A549 (cell line): ENCODE data around the gene PGF. TPM values are rescaled to one million over a fixed set of nuclear protein-coding genes. Genes with fewer than 3 reads are reported as not detected.

Source experiments
- ATAC-seq, 2 experiments: fragments of 200-7000 bp in 1 of 2; fragments of >200 bp in 1 of 2; cut with Nextera tagmentation in 1 of 2; cut with Tn5 transposase in 1 of 2; 3 replicates each; pipeline versions ENCODE4 v1.8.0 to v1.9.1; 2018 to 2020; ENCODE audit warnings: mild to moderate bottlenecking in 1 of 2, moderate library complexity in 1 of 2
- CTCF ChIA-PET: fragments of 300-600 bp; sonication (Branson Sonifier 250); formaldehyde crosslinking; extraction: SDS; loops from one replicate; lab custom pipeline; 2021; ENCODE audit warnings: antibody characterized with exemption, inconsistent platforms; lab: Yijun Ruan, JAX
- POLR2A ChIA-PET: fragments of 350-600 bp; formaldehyde crosslinking; extraction: SDS; loops from one replicate; lab custom pipeline; 2021; ENCODE audit warnings: antibody characterized with exemption, inconsistent platforms; lab: Yijun Ruan, JAX
- DNase-seq, 2 experiments: peaks; one replicate each; pipeline versions ENCODE4 v3.0.0 to v3.0.0-alpha.2; 2011 to 2016; ENCODE audit warnings: low read depth in 1 of 2, low spot score in 1 of 2
- FAIRE-seq: peaks from 2 replicates; lab custom pipeline; 2011; peaks lifted over from hg19 to GRCh38; lab: Jason Lieb, UNC
- H3K27ac ChIP-seq, 2 experiments: fragments of >200 bp; sonication (Bioruptor Twin); formaldehyde crosslinking; 3 replicates each; pipeline ENCODE4 v1.5.1; 2016 to 2017
- H3K4me1 ChIP-seq: fragments of >200 bp; sonication (Bioruptor Twin); formaldehyde crosslinking; 3 replicates; pipeline ENCODE4 v1.6.1; 2016
- H3K4me2 ChIP-seq: fragments of >200 bp; sonication (Bioruptor Twin); formaldehyde crosslinking; 3 replicates; pipeline ENCODE4 v1.6.1; 2016
- H3K4me3 ChIP-seq: fragments of >200 bp; sonication (Bioruptor Twin); formaldehyde crosslinking; 3 replicates; pipeline ENCODE4 v1.5.1; 2016
- H3K9me3 ChIP-seq: fragments of >200 bp; sonication (Bioruptor Twin); formaldehyde crosslinking; 3 replicates; pipeline ENCODE4 v1.6.1; 2016
- BCL3 ChIP-seq: fragments of >200 bp; sonication (Bioruptor Twin); formaldehyde crosslinking; IDR thresholded peaks from 3 replicates; pipeline ENCODE4 v1.6.1; 2016
- BHLHE40 ChIP-seq: IDR thresholded peaks from 2 replicates; pipeline ENCODE4 v1.6.1; 2012; ENCODE audit warnings: low read depth, low read length, inconsistent platforms
- CBX2 ChIP-seq: fragments of 200-600 bp; sonication (generic); IDR thresholded peaks from 2 replicates; pipeline ENCODE4 v1.6.1; 2016; ENCODE audit warnings: low read depth, mild to moderate bottlenecking, borderline replicate concordance
- CBX8 ChIP-seq: fragments of 200-600 bp; sonication (generic); IDR thresholded peaks from 2 replicates; pipeline ENCODE4 v1.6.1; 2016
- CTCF ChIP-seq: fragments of >200 bp; sonication (Bioruptor Twin); formaldehyde crosslinking; IDR thresholded peaks from 3 replicates; pipeline ENCODE4 v1.5.1; 2016
- E2F6 ChIP-seq: IDR thresholded peaks from 2 replicates; pipeline ENCODE4 v1.6.1; 2012; ENCODE audit warnings: low read depth, borderline replicate concordance
- EHMT2 ChIP-seq: fragments of 200-600 bp; sonication (generic); IDR thresholded peaks from 2 replicates; pipeline ENCODE4 v1.6.1; 2016; ENCODE audit warnings: antibody characterized with exemption, low read depth, mild to moderate bottlenecking, moderate library complexity
- ELK1 ChIP-seq: fragments of 150-350 bp; IDR thresholded peaks from 2 replicates; pipeline ENCODE4 v1.6.1; 2014; ENCODE audit warnings: low read depth, mild to moderate bottlenecking, low read length
- FOSL2 ChIP-seq, 2 experiments: fragments of 450-650 bp in 1 of 2; fragments of >200 bp in 1 of 2; sonication (Bioruptor Twin) in 1 of 2; formaldehyde crosslinking; IDR thresholded peaks; 2 replicates each; pipeline versions ENCODE4 v1.5.0 to v1.6.1; 2016 to 2020; ENCODE audit warnings: mild to moderate bottlenecking in 1 of 2, moderate library complexity in 1 of 2
- HMGXB4 ChIP-seq: fragments of 250-450 bp; sonication (Bioruptor Pico); IDR thresholded peaks from 2 replicates; pipeline ENCODE4 v1.5.0; 2021; ENCODE audit warnings: mild to moderate bottlenecking, moderate library complexity, borderline replicate concordance
- KDM1A ChIP-seq: fragments of 200-600 bp; sonication (generic); IDR thresholded peaks from 2 replicates; pipeline ENCODE4 v1.6.1; 2016; ENCODE audit warnings: low read depth, mild to moderate bottlenecking
- KDM5A ChIP-seq: fragments of 200-600 bp; sonication (generic); IDR thresholded peaks from 2 replicates; pipeline ENCODE4 v1.6.1; 2016; ENCODE audit warnings: antibody characterized with exemption, mild to moderate bottlenecking
- NPAS2 ChIP-seq: fragments of 250-450 bp; sonication (Bioruptor Pico); IDR thresholded peaks from 2 replicates; pipeline ENCODE4 v1.8.0; 2022; ENCODE audit warnings: mild to moderate bottlenecking, moderate library complexity, borderline replicate concordance
- PHF8 ChIP-seq: fragments of 200-600 bp; sonication (generic); IDR thresholded peaks from 2 replicates; pipeline ENCODE4 v1.6.1; 2016; ENCODE audit warnings: low read depth, mild to moderate bottlenecking, antibody characterized with exemption, moderate library complexity, borderline replicate concordance
- RFX5 ChIP-seq: fragments of 450-650 bp; IDR thresholded peaks from 2 replicates; pipeline ENCODE4 v1.7.1; 2014; ENCODE audit warnings: antibody characterized with exemption, mild to moderate bottlenecking, moderate library complexity
- SMC3 ChIP-seq: fragments of >200 bp; sonication (Bioruptor Twin); formaldehyde crosslinking; IDR thresholded peaks from 3 replicates; pipeline ENCODE4 v1.6.1; 2018; ENCODE audit warnings: inconsistent platforms
- SREBF2 ChIP-seq: fragments of 450-650 bp; IDR thresholded peaks from 2 replicates; pipeline ENCODE4 v1.6.1; 2014; ENCODE audit warnings: mild to moderate bottlenecking, moderate library complexity
- TP53 ChIP-seq: fragments of 250-450 bp; sonication (Bioruptor Pico); IDR thresholded peaks from 2 replicates; pipeline ENCODE4 v1.5.0; 2021; ENCODE audit warnings: mild to moderate bottlenecking, moderate library complexity
- USF2 ChIP-seq: fragments of 450-650 bp; IDR thresholded peaks from 2 replicates; pipeline ENCODE4 v1.6.1; 2014; ENCODE audit warnings: antibody characterized with exemption
- WGBS: methylation state at CpG from one replicate; pipeline ENCODE4 v1.1.6; 2017; ENCODE audit errors: missing lambda C conversion rate; 5-methylcytosine and 5-hydroxymethylcytosine counted together
- polyA plus RNA-seq, 4 experiments: library from polyadenylated mRNA; depleted of rRNA in 3 of 4; stranded (reverse); fragments of >200 nt; fragmentation: RNase III in 1 of 4; extraction: RNeasy Plus Mini Kit Qiagen cat#74134 plus additional on column Dnase treatment in 1 of 4; gene quantifications; 2 replicates in 3 of 4; 3 replicates in 1 of 4; pipeline ENCODE4 v1.2.3, GENCODE V29; 2011 to 2017

Gene PGF
- polyA plus RNA-seq, 2 of the 4 experiments (the other 2 are of a cell fraction), result 0.63 to 1.1 TPM

GRCh38 chr14:74919421-74920165, 35.8 kb downstream of the PGF start:
- 80% methylated on average over 22 of the region's 22 CpGs for WGBS
- Histone ChIP-seq H3K4me3 (no peak overlapping the region), H3K27ac (no peak overlapping the region), H3K4me2 (no peak overlapping the region), H3K4me1 (no peaks in the 10 kb centered on the region), H3K9me3 (no peaks in the 10 kb centered on the region)
- no peak for DNase-seq
- POLR2A ChIA-PET, result no interaction called here
- TF ChIP-seq USF2 (no peak), KDM5A (no peak), PHF8 (no peak), NPAS2 (CRISPR knock-in tag) (no peak)
- no peak for FAIRE-seq
- CTCF ChIA-PET, result interaction anchor here (0.9 to 5.7 kb wide), 5 partner anchors 15 to 570 kb away, joined by 3 to 30 read pairs (median 3); no protein-coding TSS in a partner anchor
- ATAC-seq, result no peak

GRCh38 chr14:74918380-74918779, 37.0 kb downstream of the PGF start:
- no peak for FAIRE-seq
- Histone ChIP-seq H3K4me1 (no peaks in the 10 kb centered on the region), H3K9me3 (no peaks in the 10 kb centered on the region), H3K4me3 (no peak overlapping the region), H3K4me2 (no peak overlapping the region), H3K27ac (no peak overlapping the region)
- WGBS, result 89% methylated on average over 9 of the region's 9 CpGs
- ATAC-seq, result no peak
- no peak for DNase-seq
- CTCF ChIA-PET, result interaction anchor here (1.0 to 1.5 kb wide), 3 partner anchors 58 to 172 kb away, joined by 3 to 4 read pairs (median 3); no protein-coding TSS in a partner anchor
- no peak for TF ChIP-seq RFX5
- TF ChIP-seq PHF8, result no peak
- no peak for TF ChIP-seq EHMT2
- TF ChIP-seq BHLHE40, result no peak
- no peak for TF ChIP-seq NPAS2 (CRISPR knock-in tag)
- TF ChIP-seq TP53 (CRISPR knock-in tag), result no peak
- no peak for TF ChIP-seq CBX8
- POLR2A ChIA-PET, result no interaction called here

GRCh38 chr14:74917646-74918081, 37.7 kb downstream of the PGF start:
- ChIA-PET CTCF (interaction anchor here (1.0 to 3.6 kb wide), 7 partner anchors 12 to 173 kb away, joined by 3 to 22 read pairs (median 4); no protein-coding TSS in a partner anchor), POLR2A (no interaction called here)
- Histone ChIP-seq H3K4me1 (no peaks in the 10 kb centered on the region), H3K4me3 (no peak overlapping the region), H3K9me3 (no peaks in the 10 kb centered on the region), H3K27ac (no peak overlapping the region), H3K4me2 (no peak overlapping the region)
- whole genome bisulfite sequencing, result 82% methylated on average over 13 of the region's 13 CpGs
- ATAC-seq (no peak), DNase-seq (no peak), FAIRE-seq (no peak)
- TF ChIP-seq KDM1A (no peak), USF2 (no peak), CTCF (no peak), E2F6 (no peak), SMC3 (no peak), FOSL2 (IDR thresholded peaks at IDR 0.05) (no peak), FOSL2 (CRISPR knock-in tag; IDR thresholded peaks at IDR 0.05) (no peak), HMGXB4 (CRISPR knock-in tag) (no peak), SREBF2 (no peak), ELK1 (no peak), BCL3 (no peak), CBX2 (no peak)
